ENCODE data around the gene IMPA2. TPM values are rescaled to one million over a fixed set of nuclear protein-coding genes. Genes with fewer than 3 reads are reported as not detected.

Gene IMPA2
- total RNA-seq, 1 experiment from 2014 or later: 34.8 TPM

- H3K27me3 Mint-ChIP-seq (ENCODE audit: unreplicated experiment): no peaks in the 10 kb centered on the region
- intact Hi-C loops (cut with micrococcal nuclease; ENCODE audit: unreplicated experiment): loop anchor here (10.0 kb wide), 1 partner anchor 131 kb away; the partner anchor contains the start of gene CHMP1B
- H3K36me3 Mint-ChIP-seq (ENCODE audit: insufficient read depth, unreplicated experiment): peaks cover 19% of the 10 kb centered on the region
- no peak for DNase-seq
- peaks cover 9% of the 10 kb centered on the region for H3K4me1 Mint-ChIP-seq (ENCODE audit: low read depth, unreplicated experiment)
- CTCF ChIA-PET: no interaction called here
- no TSS peak for BruUV-seq (replicated peaks)
- no peak overlapping the region for H3K4me3 Mint-ChIP-seq (ENCODE audit: low read depth, unreplicated experiment)
- no peak for TF ChIP-seq CTCF (IDR thresholded peaks at IDR 0.05; ENCODE audit: unreplicated experiment)
- no peaks in the 10 kb centered on the region for H3K9me3 Mint-ChIP-seq (ENCODE audit: low read depth, unreplicated experiment)
- H3K27ac Mint-ChIP-seq (ENCODE audit: unreplicated experiment): no peak overlapping the region
Measured at GRCh38 chr18:11985586-11985985, 4.3 kb downstream of the IMPA2 start.

- intact Hi-C loops (cut with micrococcal nuclease; ENCODE audit: unreplicated experiment): loop anchor here (10.0 kb wide), 1 partner anchor 131 kb away; the partner anchor contains the start of gene CHMP1B
- CTCF ChIA-PET: no interaction called here
- Mint-ChIP-seq H3K4me1 (ENCODE audit: low read depth, unreplicated experiment) (peaks cover 14% of the 10 kb centered on the region), H3K27ac (ENCODE audit: unreplicated experiment) (no peak overlapping the region), H3K36me3 (ENCODE audit: insufficient read depth, unreplicated experiment) (peaks cover 14% of the 10 kb centered on the region), H3K9me3 (ENCODE audit: low read depth, unreplicated experiment) (no peaks in the 10 kb centered on the region), H3K27me3 (ENCODE audit: unreplicated experiment) (no peaks in the 10 kb centered on the region), H3K4me3 (ENCODE audit: low read depth, unreplicated experiment) (no peak overlapping the region)
- BruUV-seq (replicated peaks): no TSS peak
- no peak for DNase-seq
- TF ChIP-seq CTCF (IDR thresholded peaks at IDR 0.05; ENCODE audit: unreplicated experiment): no peak
Measured at GRCh38 chr18:11986061-11986460, 4.8 kb downstream of the IMPA2 start.

GRCh38 chr18:11987527-11987926, 6.2 kb downstream of the IMPA2 start:
- Mint-ChIP-seq H3K9me3 (ENCODE audit: low read depth, unreplicated experiment) (no peaks in the 10 kb centered on the region), H3K4me1 (ENCODE audit: low read depth, unreplicated experiment) (peaks cover 23% of the 10 kb centered on the region), H3K27me3 (ENCODE audit: unreplicated experiment) (no peaks in the 10 kb centered on the region), H3K4me3 (ENCODE audit: low read depth, unreplicated experiment) (no peak overlapping the region), H3K27ac (ENCODE audit: unreplicated experiment) (no peak overlapping the region), H3K36me3 (ENCODE audit: insufficient read depth, unreplicated experiment) (no peaks in the 10 kb centered on the region)
- intact Hi-C loops (cut with micrococcal nuclease; ENCODE audit: unreplicated experiment): loop anchor here (10.0 kb wide), 1 partner anchor 133 kb away; the partner anchor contains the start of gene CHMP1B
- BruUV-seq (replicated peaks): no TSS peak
- DNase-seq: no peak
- CTCF ChIA-PET: no interaction called here
- no peak for TF ChIP-seq CTCF (IDR thresholded peaks at IDR 0.05; ENCODE audit: unreplicated experiment)

- CTCF ChIA-PET: interaction anchor here (0.5 to 1.0 kb wide), 2 partner anchors 8 to 16 kb away, joined by 3 to 4 read pairs; partner anchors contain the start of gene IMPA2
- no peak for DNase-seq
- BruUV-seq (replicated peaks): no TSS peak
- Mint-ChIP-seq H3K4me1 (ENCODE audit: low read depth, unreplicated experiment) (peaks cover 25% of the 10 kb centered on the region), H3K4me3 (ENCODE audit: low read depth, unreplicated experiment) (no peak overlapping the region), H3K36me3 (ENCODE audit: insufficient read depth, unreplicated experiment) (peaks cover 4% of the 10 kb centered on the region), H3K27me3 (ENCODE audit: unreplicated experiment) (no peaks in the 10 kb centered on the region), H3K27ac (ENCODE audit: unreplicated experiment) (no peak overlapping the region), H3K9me3 (ENCODE audit: low read depth, unreplicated experiment) (no peaks in the 10 kb centered on the region)
- TF ChIP-seq CTCF (IDR thresholded peaks at IDR 0.05; ENCODE audit: unreplicated experiment): no peak
- intact Hi-C loops (cut with micrococcal nuclease; ENCODE audit: unreplicated experiment): loop anchor here (10.0 kb wide), 1 partner anchor 134 kb away; the partner anchor contains the start of gene CHMP1B
Measured at GRCh38 chr18:11989174-11989573, 7.9 kb downstream of the IMPA2 start.
